Measurements from ENCODE around the gene DARS2. TPM values are rescaled to one million over a fixed set of nuclear protein-coding genes. Genes with fewer than 3 reads are reported as not detected.

The DARS2 gene, protein sequence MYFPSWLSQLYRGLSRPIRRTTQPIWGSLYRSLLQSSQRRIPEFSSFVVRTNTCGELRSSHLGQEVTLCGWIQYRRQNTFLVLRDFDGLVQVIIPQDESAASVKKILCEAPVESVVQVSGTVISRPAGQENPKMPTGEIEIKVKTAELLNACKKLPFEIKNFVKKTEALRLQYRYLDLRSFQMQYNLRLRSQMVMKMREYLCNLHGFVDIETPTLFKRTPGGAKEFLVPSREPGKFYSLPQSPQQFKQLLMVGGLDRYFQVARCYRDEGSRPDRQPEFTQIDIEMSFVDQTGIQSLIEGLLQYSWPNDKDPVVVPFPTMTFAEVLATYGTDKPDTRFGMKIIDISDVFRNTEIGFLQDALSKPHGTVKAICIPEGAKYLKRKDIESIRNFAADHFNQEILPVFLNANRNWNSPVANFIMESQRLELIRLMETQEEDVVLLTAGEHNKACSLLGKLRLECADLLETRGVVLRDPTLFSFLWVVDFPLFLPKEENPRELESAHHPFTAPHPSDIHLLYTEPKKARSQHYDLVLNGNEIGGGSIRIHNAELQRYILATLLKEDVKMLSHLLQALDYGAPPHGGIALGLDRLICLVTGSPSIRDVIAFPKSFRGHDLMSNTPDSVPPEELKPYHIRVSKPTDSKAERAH
- total RNA-seq: 19.4 and 29.4 TPM in 2 replicates

DNA sequence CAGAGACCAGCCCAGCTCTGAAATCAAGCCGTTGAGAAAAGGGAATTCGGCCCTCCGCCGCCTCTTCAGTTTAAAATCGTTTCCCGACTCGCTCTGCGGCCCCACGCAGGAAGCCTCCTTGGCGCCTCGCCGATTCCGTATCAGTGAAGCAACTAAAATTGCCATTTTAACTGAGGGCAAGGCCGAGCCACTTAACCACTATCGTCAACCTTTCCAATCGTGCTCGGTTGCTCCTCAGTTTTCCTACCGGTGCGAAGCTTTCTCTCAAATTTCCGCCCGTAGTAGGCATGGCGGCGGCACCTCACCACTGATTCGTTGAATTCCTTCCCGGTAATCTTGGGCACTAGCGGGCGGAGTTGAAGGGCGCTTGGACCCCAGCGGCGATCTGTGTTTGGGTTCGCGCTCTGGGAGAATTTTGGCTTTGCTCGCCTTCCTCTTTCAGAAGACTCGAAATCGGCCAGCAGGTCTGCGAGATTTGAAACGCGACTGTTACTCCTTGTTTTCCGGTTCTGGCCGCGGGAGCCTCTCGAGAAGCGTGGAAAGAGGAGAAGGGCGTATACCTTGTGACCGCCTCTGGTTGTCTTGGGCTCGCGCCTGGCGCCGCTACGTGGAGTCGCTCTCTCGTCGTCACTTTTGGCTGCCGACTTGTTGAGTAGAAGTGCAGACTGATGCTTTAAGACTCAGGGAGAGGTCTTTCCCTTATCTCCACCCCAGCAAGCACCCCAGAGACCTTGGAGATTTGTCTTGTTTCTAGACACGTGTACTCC lies at the start of gene DARS2, which contains the start of gene CENPL:
Gene DARS2, plus strand, starts transcription at position 359 of the 767 bp plus-strand sequence. CDS start 557 bp downstream, outside the sequence.
Gene CENPL, minus strand, starts transcription at position 569 of the 767 bp plus-strand sequence. CDS start 13,584 bp downstream, outside the sequence.

DNA sequence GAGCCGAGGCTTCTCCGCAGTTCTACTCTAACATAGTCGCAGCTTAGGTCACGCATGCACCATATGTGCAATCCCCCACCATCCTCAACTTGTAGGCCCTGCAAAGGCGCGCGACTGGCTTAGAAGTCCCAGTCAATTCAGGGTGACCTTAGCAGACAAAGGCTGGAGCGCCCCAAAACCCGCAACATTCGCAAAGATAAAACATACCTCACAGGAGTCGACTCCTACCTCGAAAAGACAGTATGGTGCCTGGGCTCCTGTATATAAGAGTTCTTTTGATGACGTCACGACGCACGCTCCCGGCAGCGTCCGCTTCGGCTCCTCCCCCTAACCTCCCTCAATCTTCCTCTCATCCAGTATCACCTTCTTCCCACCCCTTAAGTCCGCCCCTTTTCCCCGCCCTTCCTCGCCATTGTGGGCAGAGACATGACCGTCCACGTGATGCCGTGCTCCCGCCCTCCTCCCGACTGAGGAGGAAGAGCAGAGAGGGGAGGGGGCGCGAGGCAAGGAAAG lies 43.3 kb downstream of the DARS2 start, which contains the start of gene GAS5:
Gene GAS5, minus strand, starts transcription at position 237 of the 513 bp plus-strand sequence.

DNA sequence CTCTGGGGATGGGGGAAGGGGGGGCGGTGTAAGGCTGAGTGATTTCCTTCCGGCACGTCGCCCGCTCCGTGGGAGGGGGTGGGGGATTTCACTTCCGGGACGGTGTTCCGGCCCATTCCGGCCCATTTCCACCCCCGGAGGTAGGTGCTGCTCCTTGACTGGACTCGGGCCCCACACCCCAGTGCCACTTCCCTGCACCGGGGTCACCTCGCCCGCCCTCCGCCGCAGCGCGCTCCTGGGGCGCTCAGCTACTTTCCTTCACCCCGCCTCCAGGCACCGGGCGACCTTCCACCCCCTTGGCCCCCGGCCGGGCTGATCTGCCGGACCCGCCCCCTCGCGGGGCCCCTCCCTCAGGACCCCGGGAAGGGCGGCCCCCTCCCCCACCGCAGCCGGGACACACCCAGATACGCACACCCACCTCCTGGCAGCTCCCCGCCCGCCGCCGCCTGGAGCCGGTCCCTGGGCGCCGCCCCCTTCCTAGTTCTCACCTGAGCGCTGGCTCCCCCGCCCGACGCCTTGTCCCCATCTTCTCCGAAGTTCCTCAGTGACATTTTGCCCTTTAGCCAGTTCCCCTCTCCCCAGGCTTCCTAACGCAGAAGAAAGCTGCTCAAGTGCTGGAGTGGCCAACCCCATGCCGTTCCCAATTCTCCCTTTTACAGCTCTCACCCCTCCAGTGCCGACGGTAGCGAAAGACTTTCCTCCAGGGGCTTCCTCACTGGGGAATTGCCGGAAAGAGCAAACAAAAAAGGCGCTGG lies 44.0 kb downstream of the DARS2 start, which contains the start of gene ZBTB37:
Gene ZBTB37, plus strand, starts transcription at position 115 of the 755 bp plus-strand sequence. CDS start 1,846 bp downstream, outside the sequence.

Other genes starting within 250 kb of the DARS2 start
- not detected in 2 replicates for gene SLC9C2, start 221.6 kb upstream of the DARS2 start, total RNA-seq
- gene TEX50, start 189.3 kb upstream of the DARS2 start, total RNA-seq: not detected in 2 replicates
- under 0.01 and 1.1 TPM in 2 replicates for gene ANKRD45, start 154.8 kb upstream of the DARS2 start, total RNA-seq
- 40.1 and 40.7 TPM in 2 replicates for gene KLHL20, start 109.7 kb upstream of the DARS2 start, total RNA-seq
- gene CENPL, start 210 bp downstream of the DARS2 start, total RNA-seq: 15.6 and 34.6 TPM in 2 replicates
- 531 and 643 TPM in 2 replicates for gene GAS5, start 43.3 kb downstream of the DARS2 start, total RNA-seq
- gene ZBTB37, start 43.7 kb downstream of the DARS2 start, total RNA-seq: 8.9 and 9.8 TPM in 2 replicates
- 0.12 TPM in 1 of 2 replicates, not detected in the other for gene SERPINC1, start 92.7 kb downstream of the DARS2 start, total RNA-seq
- 16.6 and 16.7 TPM in 2 replicates for gene RC3H1, start 197.7 kb downstream of the DARS2 start, total RNA-seq

All from uterine smooth muscle cell (primary cell).